ENCODE data around the gene TMEM200A. TPM values are rescaled to one million over a fixed set of nuclear protein-coding genes. Genes with fewer than 3 reads are reported as not detected.

The TMEM200A gene
- total and polyA plus RNA-seq, 2 donors (not counting 1 experiment from before 2014, with no cell fraction given), result 0.13 to 0.37 TPM

DNA sequence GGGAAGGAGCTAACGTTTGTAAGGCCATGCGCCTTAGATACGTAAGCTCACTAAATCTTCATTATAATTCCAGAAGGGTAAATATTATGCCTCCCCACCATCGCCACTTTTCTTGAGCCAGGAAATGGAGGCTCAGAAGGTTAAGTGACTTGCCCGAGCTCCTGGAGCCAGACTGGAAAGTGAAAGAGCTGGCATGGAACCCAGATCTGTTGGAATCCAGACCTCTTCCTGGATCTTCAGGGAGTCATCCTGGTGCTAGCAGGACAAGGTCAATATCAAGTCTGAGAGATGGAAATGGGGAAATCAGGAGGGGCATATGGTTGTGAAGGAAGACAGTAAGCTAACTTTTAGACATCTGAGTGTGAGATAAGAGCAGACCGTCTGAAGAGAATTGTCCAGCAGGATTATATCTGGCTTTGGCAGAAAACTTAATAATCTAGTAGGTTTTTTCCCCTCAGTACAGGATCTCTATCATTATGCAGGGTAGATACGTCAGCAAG, 6.2 kb downstream of the TMEM200A start:
- ChIA-PET CTCF (no interaction called here), POLR2A (no interaction called here)
- H3K79me2 ChIP-seq (ENCODE audit: control insufficient read depth, insufficient read depth, low read length), result no peaks in the 10 kb centered on the region
- peaks cover 0 to 9% (median 5%) of the 10 kb centered on the region in 4 experiments for H3K27me3 ChIP-seq (replicated peaks in 1 of 4; ENCODE audit: control extremely low read depth in 1 of 4, control insufficient read depth in 3 of 4, insufficient read depth in 4 of 4, low read length in 3 of 4)
- no peaks in the 10 kb centered on the region for H3K36me3 ChIP-seq (replicated peaks in 1 of 2; ENCODE audit: control extremely low read depth in 1 of 2, control insufficient read depth in 1 of 2, extremely low read depth in 1 of 2, insufficient read depth in 2 of 2, low read length in 1 of 2)
- no peaks in the 10 kb centered on the region for H3K4me1 ChIP-seq (ENCODE audit: control insufficient read depth in 2 of 2, insufficient read depth in 2 of 2, low read length in 2 of 2)
- H2AFZ ChIP-seq (ENCODE audit: insufficient read depth, low read depth, low read length, poor library complexity, severe bottlenecking), result no peak overlapping the region
- H3K27ac ChIP-seq (ENCODE audit: low read length in 2 of 2), result no peak overlapping the region
- 92% methylated on average over 2 of the region's 7 CpGs for WGBS (ENCODE audit: insufficient coverage)
- no peak overlapping the region for H3K4me2 ChIP-seq (replicated peaks; ENCODE audit: low read depth, low read length, poor library complexity, severe bottlenecking)
- no peaks in the 10 kb centered on the region for H4K20me1 ChIP-seq (ENCODE audit: control insufficient read depth, insufficient read depth, low read length, poor library complexity, severe bottlenecking)
- no peak for DNase-seq
- ATAC-seq (ENCODE audit: low read depth), result no peak
- H3K9me3 ChIP-seq (ENCODE audit: control extremely low read depth in 1 of 3, control insufficient read depth in 2 of 3, insufficient read depth in 1 of 3, low read length in 2 of 3), result no peaks in the 10 kb centered on the region
- intact Hi-C loops (cut with micrococcal nuclease), result no loop called here
- Mint-ChIP-seq H3K4me3 (no peak overlapping the region), H3K9me3 (ENCODE audit: insufficient read depth) (no peaks in the 10 kb centered on the region), H3K4me1 (peaks cover 1% of the 10 kb centered on the region), H3K27me3 (peaks cover 13% of the 10 kb centered on the region), H3K27ac (no peak overlapping the region)
- no peak overlapping the region for H3K9ac ChIP-seq (ENCODE audit: low read length)
- no peak for TF ChIP-seq EZH2 (IDR thresholded peaks at IDR 0.05; ENCODE audit: borderline replicate concordance, insufficient read depth, low read depth, low read length, poor library complexity, severe bottlenecking)
- TF ChIP-seq, protein P1, sequence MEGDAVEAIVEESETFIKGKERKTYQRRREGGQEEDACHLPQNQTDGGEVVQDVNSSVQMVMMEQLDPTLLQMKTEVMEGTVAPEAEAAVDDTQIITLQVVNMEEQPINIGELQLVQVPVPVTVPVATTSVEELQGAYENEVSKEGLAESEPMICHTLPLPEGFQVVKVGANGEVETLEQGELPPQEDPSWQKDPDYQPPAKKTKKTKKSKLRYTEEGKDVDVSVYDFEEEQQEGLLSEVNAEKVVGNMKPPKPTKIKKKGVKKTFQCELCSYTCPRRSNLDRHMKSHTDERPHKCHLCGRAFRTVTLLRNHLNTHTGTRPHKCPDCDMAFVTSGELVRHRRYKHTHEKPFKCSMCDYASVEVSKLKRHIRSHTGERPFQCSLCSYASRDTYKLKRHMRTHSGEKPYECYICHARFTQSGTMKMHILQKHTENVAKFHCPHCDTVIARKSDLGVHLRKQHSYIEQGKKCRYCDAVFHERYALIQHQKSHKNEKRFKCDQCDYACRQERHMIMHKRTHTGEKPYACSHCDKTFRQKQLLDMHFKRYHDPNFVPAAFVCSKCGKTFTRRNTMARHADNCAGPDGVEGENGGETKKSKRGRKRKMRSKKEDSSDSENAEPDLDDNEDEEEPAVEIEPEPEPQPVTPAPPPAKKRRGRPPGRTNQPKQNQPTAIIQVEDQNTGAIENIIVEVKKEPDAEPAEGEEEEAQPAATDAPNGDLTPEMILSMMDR (IDR thresholded peaks at IDR 0.05), result no peak
- H3K4me3 ChIP-seq (ENCODE audit: control extremely low read depth in 1 of 5, extremely low read depth in 1 of 5, insufficient read depth in 1 of 5, low read depth in 2 of 5, low read length in 4 of 5), result no peak overlapping the region

DNA sequence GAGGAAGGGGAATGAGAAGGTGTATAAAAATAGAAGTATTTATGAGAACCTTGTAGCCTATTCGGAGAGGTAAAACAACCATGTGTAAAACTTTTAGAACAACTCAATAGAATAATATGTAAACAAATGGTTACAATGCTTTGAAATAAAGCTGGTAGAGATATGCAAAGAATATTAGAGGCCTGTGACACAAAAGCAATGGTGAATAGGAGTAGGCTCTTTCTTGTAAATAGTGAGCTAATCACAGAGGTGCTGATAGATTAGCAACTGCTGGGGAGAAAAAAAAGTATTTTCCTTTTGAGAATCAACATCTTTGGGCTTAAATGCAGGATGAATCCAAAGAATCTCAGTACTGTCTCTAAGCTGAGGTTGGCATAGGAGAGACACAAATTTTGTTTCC, 7.0 kb downstream of the TMEM200A start:
- Histone ChIP-seq H2AFZ (ENCODE audit: insufficient read depth, low read depth, low read length, poor library complexity, severe bottlenecking) (no peak overlapping the region), H3K9me3 (ENCODE audit: control extremely low read depth in 1 of 3, control insufficient read depth in 2 of 3, insufficient read depth in 1 of 3, low read length in 2 of 3) (no peaks in the 10 kb centered on the region), H3K4me2 (replicated peaks; ENCODE audit: low read depth, low read length, poor library complexity, severe bottlenecking) (no peak overlapping the region), H3K79me2 (ENCODE audit: control insufficient read depth, insufficient read depth, low read length) (no peaks in the 10 kb centered on the region), H3K36me3 (replicated peaks in 1 of 2; ENCODE audit: control extremely low read depth in 1 of 2, control insufficient read depth in 1 of 2, extremely low read depth in 1 of 2, insufficient read depth in 2 of 2, low read length in 1 of 2) (no peaks in the 10 kb centered on the region), H3K9ac (ENCODE audit: low read length) (no peak overlapping the region), H3K27me3 (replicated peaks in 1 of 4; ENCODE audit: control extremely low read depth in 1 of 4, control insufficient read depth in 3 of 4, insufficient read depth in 4 of 4, low read length in 3 of 4) (peaks cover 0 to 4% (median 3%) of the 10 kb centered on the region in 4 experiments), H4K20me1 (ENCODE audit: control insufficient read depth, insufficient read depth, low read length, poor library complexity, severe bottlenecking) (no peaks in the 10 kb centered on the region), H3K4me3 (ENCODE audit: control extremely low read depth in 1 of 5, extremely low read depth in 1 of 5, insufficient read depth in 1 of 5, low read depth in 2 of 5, low read length in 4 of 5) (no peak overlapping the region), H3K27ac (ENCODE audit: low read length in 2 of 2) (no peak overlapping the region), H3K4me1 (ENCODE audit: control insufficient read depth in 2 of 2, insufficient read depth in 2 of 2, low read length in 2 of 2) (no peaks in the 10 kb centered on the region)
- H3K27me3 Mint-ChIP-seq, result peaks cover 10% of the 10 kb centered on the region
- no peak overlapping the region for H3K27ac Mint-ChIP-seq
- no peak overlapping the region for H3K4me3 Mint-ChIP-seq
- CTCF ChIA-PET, result no interaction called here
- intact Hi-C loops (cut with micrococcal nuclease), result no loop called here
- no CpG with 5 or more reads among the region's 1 CpG for WGBS (ENCODE audit: insufficient coverage)
- ATAC-seq (ENCODE audit: low read depth), result no peak
- DNase-seq, result no peak
- no peaks in the 10 kb centered on the region for H3K9me3 Mint-ChIP-seq (ENCODE audit: insufficient read depth)
- TF ChIP-seq, protein P1 (IDR thresholded peaks at IDR 0.05), result no peak
- no peak for TF ChIP-seq EZH2 (IDR thresholded peaks at IDR 0.05; ENCODE audit: borderline replicate concordance, insufficient read depth, low read depth, low read length, poor library complexity, severe bottlenecking)
- no peaks in the 10 kb centered on the region for H3K4me1 Mint-ChIP-seq
- POLR2A ChIA-PET, result no interaction called here
